Gastrocnemius medialis (tissue), 4 donors: ENCODE measurements around the gene GSG1L. TPM values are rescaled to one million over a fixed set of nuclear protein-coding genes. Genes with fewer than 3 reads are reported as not detected.

Experiments used
- ATAC-seq, 2 donors: fragments of 150-250 bp; one replicate each; pipeline ENCODE4 v1.9.1; 2016
- DNase-seq, 2 donors: peaks; one replicate each; pipeline ENCODE4 v3.0.0-alpha.2; 2019
- H3K27ac ChIP-seq, 4 donors: fragments of 200-600 bp; sonication (generic); 1 replicate in 1 of 4; 2 replicates in 3 of 4; pipeline ENCODE4 v1.5.1; 2016 to 2018; ENCODE audit warnings: mild to moderate bottlenecking in 2 of 4, moderate library complexity in 1 of 4
- H3K27me3 ChIP-seq, 3 donors: fragments of 200-600 bp; sonication (generic) in 2 of 3; 1 replicate in 1 of 3; 2 replicates in 2 of 3; pipeline versions ENCODE4 v1.5.1 to v1.6.0; 2016 to 2019; ENCODE audit warnings: mild to moderate bottlenecking in 1 of 3, moderate library complexity in 1 of 3
- H3K36me3 ChIP-seq, 2 donors: fragments of 200-600 bp; sonication (generic) in 1 of 2; one replicate each; pipeline ENCODE4 v1.5.1; 2017 to 2018
- H3K4me1 ChIP-seq, 2 donors: fragments of 200-600 bp; sonication (generic) in 1 of 2; one replicate each; pipeline ENCODE4 v1.5.1; 2016 to 2017; ENCODE audit warnings: mild to moderate bottlenecking in 2 of 2
- H3K4me3 ChIP-seq, 4 donors: fragments of 200-600 bp; sonication (generic) in 3 of 4; 1 replicate in 1 of 4; 2 replicates in 3 of 4; pipeline ENCODE4 v1.5.1; 2016 to 2019; ENCODE audit warnings: mild to moderate bottlenecking in 2 of 4
- H3K9me3 ChIP-seq, 3 donors: fragments of 200-600 bp; sonication (generic) in 2 of 3; 1 replicate in 1 of 3; 2 replicates in 2 of 3; pipeline ENCODE4 v1.5.1; 2016 to 2019
- POLR2A ChIP-seq, 2 donors: fragments of 450-650 bp; IDR thresholded peaks; one replicate each; pipeline ENCODE4 v1.6.1; 2017; ENCODE audit warnings: antibody characterized with exemption in 2 of 2, mild to moderate bottlenecking in 2 of 2, moderate library complexity in 2 of 2
- in situ Hi-C, 4 donors: fragments of 200-750 bp; cut with MboI; loops; one replicate each; pipeline versions ENCODE4 v1.15.0 to v1.8.0; 2017; ENCODE audit warnings: low sequenced_read_pairs in 4 of 4
- intact Hi-C: fragments of 100-400 bp; cut with DNase I; formaldehyde crosslinking; loops from one replicate; pipeline ENCODE4 v1.15.1; 2023; ENCODE audit warnings: low total_unique reads
- total RNA-seq, 4 donors: library from RNA; depleted of rRNA; stranded (reverse); fragments of >200 nt; gene quantifications; one replicate each; pipeline versions ENCODE4 v1.1.0 to v1.2.3, GENCODE V29; 2016
- TF ChIP-seq, protein P1 (sequence below), 5 experiments: fragments of 450-650 bp in 3 of 5; fragments of 200-600 bp in 2 of 5; sonication (generic) in 2 of 5; IDR thresholded peaks in 4 of 5; conservative IDR thresholded peaks in 1 of 5; 1 replicate in 4 of 5; 2 replicates in 1 of 5; pipeline ENCODE4 v1.5.1; 2016 to 2019; ENCODE audit warnings: antibody characterized with exemption in 5 of 5, mild to moderate bottlenecking in 3 of 5, moderate library complexity in 3 of 5

Gene GSG1L
- total RNA-seq, 4 donors from 2014 or later = not detected

DNA sequence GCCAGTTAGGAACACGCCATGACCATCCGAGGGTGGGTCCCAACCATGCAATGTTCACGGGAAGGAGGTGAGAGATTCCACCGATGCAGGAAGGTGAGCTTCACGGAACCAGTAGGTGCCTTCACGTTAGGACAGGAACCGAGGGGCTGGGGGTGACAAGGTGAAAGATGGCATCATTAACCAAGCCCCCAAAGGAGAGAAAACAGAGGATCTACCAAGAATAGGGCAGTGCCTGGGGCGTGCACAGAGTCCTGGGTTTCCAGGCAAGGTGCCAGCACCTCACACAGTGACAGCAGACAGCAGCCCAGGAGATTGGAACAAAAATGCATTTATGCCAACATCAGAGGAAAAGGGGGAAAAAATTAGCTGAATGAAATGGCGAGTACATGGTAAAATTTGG, 137.9 kb downstream of the GSG1L start:
- Histone ChIP-seq H3K27me3 (peaks cover 0 to 4% (median 0%) of the 10 kb centered on the region in 3 donors), H3K27ac (no peak overlapping the region)

DNA sequence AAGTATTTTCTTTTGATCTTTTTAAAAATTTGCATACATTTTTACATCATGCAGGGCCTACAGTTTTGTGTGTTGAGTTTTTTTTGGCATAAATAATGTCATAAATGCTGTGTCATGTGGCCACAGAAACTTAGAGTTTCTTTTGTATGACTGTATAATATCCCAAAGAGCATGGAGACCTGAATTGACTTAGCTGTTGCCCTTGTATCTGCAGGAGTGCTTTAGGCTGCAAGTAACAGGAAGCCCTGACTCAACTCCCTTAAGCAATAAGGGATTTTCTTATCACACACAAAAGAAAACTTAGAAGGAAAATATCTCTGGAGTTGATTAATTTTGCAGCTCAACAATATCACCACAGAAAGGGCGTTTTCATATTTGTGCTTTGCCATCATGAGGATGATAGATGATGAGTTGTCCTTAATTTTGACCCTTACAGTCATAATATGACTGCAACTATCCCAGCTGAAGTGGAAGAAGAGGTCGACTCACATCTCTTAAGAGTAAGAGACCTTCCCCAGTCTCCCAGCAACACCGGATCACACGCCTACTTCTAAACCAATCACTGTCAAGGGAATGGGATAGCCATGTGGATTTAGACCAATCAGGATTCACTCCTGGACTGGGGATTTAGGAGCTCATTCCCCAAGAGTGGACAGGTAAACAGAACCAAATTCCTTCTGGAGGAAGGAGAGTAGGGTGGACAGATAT, 138.9 kb downstream of the GSG1L start:
- intact Hi-C loops (no loop called here), in situ Hi-C loops (no loop called here)
- peaks cover 0 to 4% (median 0%) of the 10 kb centered on the region in 3 donors for H3K27me3 ChIP-seq
- DNase-seq = no peak
- H3K27ac ChIP-seq = no peak overlapping the region
- ATAC-seq = no peak
- no peak for TF ChIP-seq POLR2A (IDR thresholded peaks at IDR 0.05)
- TF ChIP-seq, protein P1, sequence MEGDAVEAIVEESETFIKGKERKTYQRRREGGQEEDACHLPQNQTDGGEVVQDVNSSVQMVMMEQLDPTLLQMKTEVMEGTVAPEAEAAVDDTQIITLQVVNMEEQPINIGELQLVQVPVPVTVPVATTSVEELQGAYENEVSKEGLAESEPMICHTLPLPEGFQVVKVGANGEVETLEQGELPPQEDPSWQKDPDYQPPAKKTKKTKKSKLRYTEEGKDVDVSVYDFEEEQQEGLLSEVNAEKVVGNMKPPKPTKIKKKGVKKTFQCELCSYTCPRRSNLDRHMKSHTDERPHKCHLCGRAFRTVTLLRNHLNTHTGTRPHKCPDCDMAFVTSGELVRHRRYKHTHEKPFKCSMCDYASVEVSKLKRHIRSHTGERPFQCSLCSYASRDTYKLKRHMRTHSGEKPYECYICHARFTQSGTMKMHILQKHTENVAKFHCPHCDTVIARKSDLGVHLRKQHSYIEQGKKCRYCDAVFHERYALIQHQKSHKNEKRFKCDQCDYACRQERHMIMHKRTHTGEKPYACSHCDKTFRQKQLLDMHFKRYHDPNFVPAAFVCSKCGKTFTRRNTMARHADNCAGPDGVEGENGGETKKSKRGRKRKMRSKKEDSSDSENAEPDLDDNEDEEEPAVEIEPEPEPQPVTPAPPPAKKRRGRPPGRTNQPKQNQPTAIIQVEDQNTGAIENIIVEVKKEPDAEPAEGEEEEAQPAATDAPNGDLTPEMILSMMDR (IDR thresholded peaks at IDR 0.05 in 4 of 5, conservative IDR thresholded peaks at IDR 0.05 in 1 of 5) = no peak
- no peaks in the 10 kb centered on the region for H3K4me1 ChIP-seq
- no peak overlapping the region for H3K4me3 ChIP-seq
- no peaks in the 10 kb centered on the region for H3K36me3 ChIP-seq
- no peaks in the 10 kb centered on the region for H3K9me3 ChIP-seq

More for the DNA sequence above, 137.9 kb downstream of the GSG1L start:
- Histone ChIP-seq H3K9me3 (no peaks in the 10 kb centered on the region), H3K4me3 (no peak overlapping the region), H3K36me3 (no peaks in the 10 kb centered on the region), H3K4me1 (no peaks in the 10 kb centered on the region)
- DNase-seq (no peak), ATAC-seq (no peak)
- intact Hi-C loops (no loop called here), in situ Hi-C loops (no loop called here)
- TF ChIP-seq POLR2A (IDR thresholded peaks at IDR 0.05) = no peak
- TF ChIP-seq, protein P1 (IDR thresholded peaks at IDR 0.05 in 4 of 5, conservative IDR thresholded peaks at IDR 0.05 in 1 of 5) = no peak

DNA sequence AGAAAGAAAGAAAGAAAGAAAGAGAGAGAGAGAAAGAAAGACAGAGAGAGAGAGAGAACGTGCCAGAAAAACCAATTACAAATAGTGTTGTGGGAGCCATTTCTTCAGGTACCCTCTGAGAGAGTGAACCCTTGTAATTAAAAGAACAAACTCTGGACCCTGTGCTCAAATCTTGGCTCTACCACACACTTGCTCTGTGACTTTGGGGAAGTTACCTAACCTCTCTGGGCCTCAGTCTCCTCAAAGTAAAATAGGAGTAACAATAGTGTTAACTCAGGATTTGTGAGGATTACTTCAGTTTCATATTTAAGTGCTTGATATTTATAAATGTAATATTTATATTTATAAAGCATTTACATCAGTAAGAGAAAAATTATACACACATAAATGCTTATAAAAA, 139.8 kb downstream of the GSG1L start:
- Histone ChIP-seq H3K27me3 (peaks cover 0 to under 1% (median 0%) of the 10 kb centered on the region in 3 donors), H3K9me3 (no peaks in the 10 kb centered on the region), H3K36me3 (no peaks in the 10 kb centered on the region), H3K4me1 (no peaks in the 10 kb centered on the region), H3K4me3 (no peak overlapping the region), H3K27ac (no peak overlapping the region)
- DNase-seq = no peak
- no peak for ATAC-seq
- TF ChIP-seq, protein P1 (IDR thresholded peaks at IDR 0.05 in 4 of 5, conservative IDR thresholded peaks at IDR 0.05 in 1 of 5) = no peak
- TF ChIP-seq POLR2A (IDR thresholded peaks at IDR 0.05) = no peak
- in situ Hi-C loops (no loop called here), intact Hi-C loops (no loop called here)

DNA sequence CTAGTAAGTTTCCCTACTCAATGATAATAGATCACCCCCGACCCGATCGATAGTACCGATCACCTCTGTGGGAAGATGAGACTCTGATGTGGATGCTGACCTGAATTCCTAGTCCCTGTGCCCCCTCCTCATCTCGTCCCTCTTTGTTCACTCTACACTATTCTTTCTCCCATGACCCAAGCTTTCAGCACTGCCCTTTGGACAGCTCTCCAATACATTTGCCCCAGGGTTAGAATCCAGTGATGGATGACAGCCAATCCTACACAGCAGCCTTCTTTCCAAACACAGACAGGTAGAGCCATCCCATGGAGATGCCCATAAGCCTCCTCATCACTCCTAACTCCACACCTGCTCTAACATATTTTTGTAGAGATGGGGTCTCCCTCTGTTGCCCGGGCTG, 141.1 kb downstream of the GSG1L start:
- intact Hi-C loops = no loop called here
- Histone ChIP-seq H3K4me1 (no peaks in the 10 kb centered on the region), H3K27ac (no peak overlapping the region), H3K4me3 (no peak overlapping the region), H3K36me3 (no peaks in the 10 kb centered on the region), H3K9me3 (no peaks in the 10 kb centered on the region), H3K27me3 (no peaks in the 10 kb centered on the region)
- DNase-seq (no peak), ATAC-seq (no peak)
- TF ChIP-seq, protein P1 (IDR thresholded peaks at IDR 0.05 in 4 of 5, conservative IDR thresholded peaks at IDR 0.05 in 1 of 5) = no peak
- no peak for TF ChIP-seq POLR2A (IDR thresholded peaks at IDR 0.05)
- in situ Hi-C loops = no loop called here

DNA sequence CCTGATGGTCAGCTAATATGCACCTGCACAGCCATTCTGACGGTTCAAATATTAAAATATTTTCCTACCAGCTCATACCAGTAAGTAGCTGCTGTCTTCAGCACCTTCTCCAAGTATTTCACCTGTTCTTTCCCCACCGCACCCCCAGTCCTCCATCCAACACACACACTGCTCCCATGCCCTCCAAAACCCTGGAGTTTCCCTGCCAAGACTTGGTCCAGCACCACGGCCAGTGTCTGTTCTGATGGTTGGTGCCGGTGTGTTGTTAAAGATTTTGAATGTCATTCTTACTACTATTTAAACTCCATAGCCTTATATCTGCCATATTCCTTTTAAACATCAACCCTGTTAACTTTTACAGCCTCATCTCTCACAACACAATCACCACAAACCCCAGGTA, 142.4 kb downstream of the GSG1L start:
- intact Hi-C loops (no loop called here), in situ Hi-C loops (no loop called here)
- Histone ChIP-seq H3K27ac (no peak overlapping the region), H3K9me3 (no peaks in the 10 kb centered on the region), H3K4me3 (no peak overlapping the region), H3K4me1 (no peaks in the 10 kb centered on the region), H3K36me3 (no peaks in the 10 kb centered on the region), H3K27me3 (no peaks in the 10 kb centered on the region)
- no peak for DNase-seq
- no peak for ATAC-seq
- TF ChIP-seq, protein P1 (IDR thresholded peaks at IDR 0.05 in 4 of 5, conservative IDR thresholded peaks at IDR 0.05 in 1 of 5) = no peak
